T-helper 1 cell treated with Interleukin-12 subunit alpha and Interleukin-12 subunit beta and Interleukin-4 antibody, amounts not matched to agents 30 ng/mL and 1 ng/mL, for 36 hours (primary cell): ENCODE results near the gene HHATL. TPM values are rescaled to one million over a fixed set of nuclear protein-coding genes. Genes with fewer than 3 reads are reported as not detected.

ENCODE experiments used
- intact Hi-C: fragments of 100-400 bp; cut with micrococcal nuclease; formaldehyde crosslinking; loops from one replicate; pipeline ENCODE4 v1.15.1; 2024
- total RNA-seq: library from RNA; stranded (reverse); gene quantifications from 2 replicates; pipeline ENCODE4 v1.2.3, GENCODE V29; 2022

Gene HHATL
- not detected in 2 replicates for total RNA-seq

GRCh38 chr3:42702066-42702951 is at the start of gene HHATL:
TSS of gene HHATL (minus strand) at chr3:42702798. CDS start at chr3:42700826, 1,972 bp downstream.
- intact Hi-C loops: no loop called here

GRCh38 chr3:42751609-42752008 is 49.0 kb upstream of the HHATL start:
- intact Hi-C loops: no loop called here

- intact Hi-C loops: no loop called here
Observed at GRCh38 chr3:42750834-42751233, 48.2 kb upstream of the HHATL start.

GRCh38 chr3:42749753-42750231 is 47.2 kb upstream of the HHATL start:
- intact Hi-C loops: loop anchor here (10.0 kb wide), 1 partner anchor 195 kb away; no protein-coding TSS in a partner anchor

- intact Hi-C loops: loop anchor here (10.0 kb wide), 1 partner anchor 194 kb away; no protein-coding TSS in a partner anchor
Observed at GRCh38 chr3:42749025-42749752, 46.6 kb upstream of the HHATL start.

GRCh38 chr3:42747581-42747980 is 45.0 kb upstream of the HHATL start:
- intact Hi-C loops: loop anchor here (10.0 kb wide), 1 partner anchor 193 kb away; no protein-coding TSS in a partner anchor

GRCh38 chr3:42746455-42747450 is 44.2 kb upstream of the HHATL start:
- intact Hi-C loops: loop anchor here (10.0 kb wide), 1 partner anchor 192 kb away; no protein-coding TSS in a partner anchor

GRCh38 chr3:42745776-42746454 is 43.3 kb upstream of the HHATL start:
- intact Hi-C loops: loop anchor here (2.0 to 10.0 kb wide), 5 partner anchors 27 to 243 kb away; partner anchors contain the start of genes CCDC13, HIGD1A and VIPR1

- intact Hi-C loops: loop anchor here (2.0 to 10.0 kb wide), 5 partner anchors 27 to 243 kb away; partner anchors contain the start of genes CCDC13, HIGD1A and VIPR1
Observed at GRCh38 chr3:42745291-42745745, 42.7 kb upstream of the HHATL start.

- intact Hi-C loops: loop anchor here (10.0 kb wide), 1 partner anchor 189 kb away; no protein-coding TSS in a partner anchor
Observed at GRCh38 chr3:42743204-42743995, 40.8 kb upstream of the HHATL start.

GRCh38 chr3:42742688-42743087 is 40.1 kb upstream of the HHATL start:
- intact Hi-C loops: loop anchor here (10.0 kb wide), 1 partner anchor 188 kb away; no protein-coding TSS in a partner anchor

GRCh38 chr3:42742259-42742658 is 39.7 kb upstream of the HHATL start:
- intact Hi-C loops: loop anchor here (10.0 kb wide), 1 partner anchor 187 kb away; no protein-coding TSS in a partner anchor

GRCh38 chr3:42741796-42742195 is 39.2 kb upstream of the HHATL start:
- intact Hi-C loops: loop anchor here (10.0 kb wide), 1 partner anchor 187 kb away; no protein-coding TSS in a partner anchor

- intact Hi-C loops: loop anchor here (10.0 kb wide), 1 partner anchor 185 kb away; no protein-coding TSS in a partner anchor
Observed at GRCh38 chr3:42739401-42740158, 37.0 kb upstream of the HHATL start.

- intact Hi-C loops: no loop called here
Observed at GRCh38 chr3:42736531-42736930, 33.9 kb upstream of the HHATL start.

GRCh38 chr3:42736081-42736480 is 33.5 kb upstream of the HHATL start:
- intact Hi-C loops: no loop called here

GRCh38 chr3:42735615-42736014 is 33.0 kb upstream of the HHATL start:
- intact Hi-C loops: no loop called here

- intact Hi-C loops: no loop called here
Observed at GRCh38 chr3:42735019-42735418, 32.4 kb upstream of the HHATL start.
